Measurements from ENCODE around the gene PES1.

The PES1 gene

GRCh38 chr22:30547188-30547587, 44.5 kb downstream of the PES1 start:
- TF ChIP-seq CTCF (IDR thresholded peaks at IDR 0.05) = no peak

GRCh38 chr22:30546616-30547015, 45.1 kb downstream of the PES1 start, which contains the start of gene SEC14L6:
TSS of gene SEC14L6 (minus strand) at chr22:30546741. CDS start at chr22:30546682, 59 bp downstream.
- TF ChIP-seq CTCF (IDR thresholded peaks at IDR 0.05) = no peak

GRCh38 chr22:30542811-30543188, 48.9 kb downstream of the PES1 start:
- TF ChIP-seq CTCF (IDR thresholded peaks at IDR 0.05) = no peak

DNA sequence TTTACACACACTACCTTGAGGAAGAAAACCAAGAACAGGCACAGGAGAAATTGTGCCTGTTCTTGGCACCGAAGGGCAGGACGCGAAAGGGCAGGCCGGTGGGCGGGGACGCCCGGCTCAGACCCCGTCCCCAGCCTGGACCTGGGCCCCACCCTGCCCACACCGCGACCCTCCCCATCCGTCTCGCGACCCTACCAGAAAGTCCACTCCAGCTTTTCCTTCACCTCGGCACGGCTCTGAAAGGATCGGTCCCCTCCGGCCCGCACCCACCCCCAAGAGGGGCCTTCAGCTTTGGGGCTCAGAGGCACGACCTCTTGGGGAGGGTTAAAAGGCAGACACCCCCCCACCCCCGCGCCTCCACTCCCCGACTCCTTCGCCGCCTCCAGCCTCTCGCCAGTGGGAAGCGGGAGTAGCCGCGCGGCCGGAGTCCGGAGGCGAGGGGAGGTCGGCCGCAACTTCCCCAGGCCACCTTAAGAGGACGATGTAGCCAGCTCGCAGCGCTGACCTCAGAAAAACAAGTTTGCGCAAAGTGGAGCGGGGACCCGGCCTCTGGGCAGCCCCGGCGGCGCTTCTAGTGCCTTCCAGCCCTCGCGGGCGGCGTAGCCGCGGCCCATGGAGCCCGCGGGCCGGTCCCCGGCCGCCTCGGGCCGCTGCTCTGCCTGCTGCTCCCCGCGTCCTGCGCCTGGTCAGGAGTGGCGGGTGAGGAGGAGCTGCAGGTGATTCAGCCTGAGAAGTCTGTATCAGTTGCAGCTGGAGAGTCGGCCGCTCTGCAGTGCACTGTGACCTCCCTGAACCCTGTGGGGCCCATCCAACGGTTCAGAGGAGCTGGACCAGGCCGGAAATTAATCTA, 49.5 kb downstream of the PES1 start:
- TF ChIP-seq CTCF (IDR thresholded peaks at IDR 0.05) = no peak

DNA sequence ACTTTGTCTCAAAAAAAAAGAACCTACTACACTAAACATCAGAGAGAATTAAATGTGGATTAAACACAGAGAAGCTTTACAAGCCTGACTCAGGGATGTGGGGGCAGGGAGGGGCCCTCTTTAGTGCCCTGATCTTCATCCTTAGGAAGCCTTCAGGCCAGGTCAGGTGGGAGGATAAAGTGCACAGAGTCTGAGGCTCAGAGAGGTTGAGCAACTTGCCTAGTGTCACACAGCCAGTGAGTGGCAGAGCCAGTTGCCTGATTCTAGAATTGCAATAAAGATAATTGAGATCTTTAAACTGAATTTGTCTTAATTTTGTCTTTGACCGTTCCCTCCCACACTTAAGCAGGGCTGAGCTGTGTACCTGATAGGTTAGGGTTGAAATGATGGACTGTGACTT, 52.3 kb downstream of the PES1 start:
- TF ChIP-seq CTCF (IDR thresholded peaks at IDR 0.05) = no peak

DNA sequence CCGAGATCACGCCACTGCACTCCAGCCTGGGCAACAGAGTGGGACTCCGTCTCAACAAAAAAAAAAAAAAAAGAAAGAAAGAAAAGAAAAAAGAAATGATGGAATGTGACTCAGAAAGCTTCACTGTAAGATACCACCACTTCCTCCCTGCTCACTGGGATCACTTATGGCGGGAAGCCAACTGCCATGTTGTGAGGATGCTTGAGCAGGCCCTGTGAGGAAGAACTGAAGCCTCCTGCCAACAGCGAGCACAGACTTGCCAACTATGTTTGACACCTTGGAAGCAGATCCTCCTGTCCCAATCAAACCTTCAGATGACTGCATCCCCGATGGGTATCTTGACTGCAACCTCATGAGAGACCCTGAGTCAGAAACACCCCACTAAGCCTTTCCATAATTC, 53.4 kb downstream of the PES1 start:
- no peak for TF ChIP-seq CTCF (IDR thresholded peaks at IDR 0.05)

GRCh38 chr22:30537083-30537731, 54.5 kb downstream of the PES1 start:
- TF ChIP-seq CTCF (IDR thresholded peaks at IDR 0.05) = no peak

All from LNCAP (cell line).